HG03025 (cell line): Measurements from ENCODE around the gene TAF11L6.
"Not testable (repeated sequence)": the region's sequence is repeated elsewhere in the genome, so short reads cannot be mapped to it uniquely, and the experiment has no call there.

Experiments
- ATAC-seq: cut with Tn5 transposase; IDR thresholded peaks from one replicate; pipeline ENCODE4 v1.9.1; 2021; ENCODE audit warnings: mild to moderate bottlenecking, moderate library complexity; ENCODE audit not compliant: unreplicated experiment, low FRiP score

The TAF11L6 gene

DNA sequence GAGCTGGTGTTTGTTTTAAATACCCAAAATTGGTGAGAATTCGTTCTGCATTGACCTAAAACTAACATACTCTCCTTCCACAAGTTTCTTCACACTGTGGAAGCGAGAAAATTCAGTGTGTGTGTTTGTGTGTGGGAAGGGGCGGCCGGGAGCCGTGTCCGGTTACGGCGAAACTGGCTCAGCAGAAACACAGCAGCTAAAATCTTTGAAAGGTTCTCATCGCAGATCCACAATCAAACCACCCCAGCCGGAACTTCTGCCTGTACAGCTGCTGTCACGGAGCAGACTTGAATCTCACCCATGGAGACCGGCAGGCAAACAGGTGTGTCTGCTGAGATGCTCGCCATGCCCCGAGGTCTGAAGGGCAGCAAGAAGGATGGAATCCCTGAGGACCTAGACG, at the start of gene TAF11L6:
TSS of gene TAF11L6 (plus strand) at position 301 of the 400 bp plus-strand sequence.
- ATAC-seq, result not testable (repeated sequence)

GRCh38 chr5:17481378-17481777, 47.1 kb upstream of the TAF11L6 start:
- ATAC-seq, result no peak

DNA sequence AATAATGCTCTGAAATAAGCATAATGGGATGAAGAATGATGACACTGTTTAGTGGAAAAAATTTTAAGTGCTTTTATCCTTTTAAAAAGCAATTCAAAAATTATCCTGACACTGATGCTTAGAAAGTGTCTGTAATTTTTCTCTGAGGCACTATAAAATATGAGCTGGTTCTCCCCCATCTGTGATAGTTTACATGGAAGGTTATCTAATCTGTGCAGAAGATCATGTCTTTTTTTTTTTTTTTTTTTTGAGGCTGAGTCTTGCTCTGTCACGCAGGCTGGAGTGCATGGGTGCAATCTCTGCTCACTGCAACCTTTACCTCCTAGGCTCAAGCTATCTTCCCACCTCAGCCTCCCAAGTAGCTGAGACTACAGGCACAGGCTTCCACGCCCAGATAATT, 45.7 kb upstream of the TAF11L6 start:
- ATAC-seq, result no peak

DNA sequence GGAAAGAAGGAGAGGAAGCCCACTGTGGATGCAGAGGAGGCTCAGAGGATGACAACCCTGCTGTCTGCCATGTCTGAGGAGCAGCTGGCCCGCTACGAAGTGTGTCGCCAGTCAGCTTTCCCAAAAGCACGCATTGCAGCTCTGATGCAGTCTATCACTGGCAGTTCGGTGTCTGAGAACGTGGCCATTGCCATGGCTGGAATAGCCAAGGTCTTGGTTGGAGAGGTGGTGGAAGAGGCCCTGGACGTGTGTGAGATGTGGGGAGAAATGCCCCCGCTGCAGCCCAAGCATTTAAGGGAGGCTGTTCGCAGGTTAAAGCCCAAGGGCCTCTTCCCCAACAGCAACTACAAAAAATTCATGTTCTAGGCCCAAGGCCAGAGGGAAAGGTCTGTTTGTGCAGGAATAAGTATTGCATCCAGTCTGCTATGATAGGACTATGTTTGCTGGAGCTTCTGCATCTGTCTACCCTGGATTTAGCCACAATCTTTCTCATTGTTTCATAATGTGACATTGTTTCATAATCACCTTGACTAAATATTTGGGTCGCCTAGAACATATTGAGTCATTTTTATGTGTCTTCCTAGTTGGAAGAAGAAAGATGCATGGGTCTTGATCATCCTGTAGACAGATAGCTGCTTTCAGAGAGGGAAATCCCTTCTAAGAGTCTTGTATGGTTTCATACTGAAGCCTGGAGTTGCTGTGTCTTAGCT, 41.9 kb upstream of the TAF11L6 start:
- ATAC-seq, result not testable (repeated sequence)

DNA sequence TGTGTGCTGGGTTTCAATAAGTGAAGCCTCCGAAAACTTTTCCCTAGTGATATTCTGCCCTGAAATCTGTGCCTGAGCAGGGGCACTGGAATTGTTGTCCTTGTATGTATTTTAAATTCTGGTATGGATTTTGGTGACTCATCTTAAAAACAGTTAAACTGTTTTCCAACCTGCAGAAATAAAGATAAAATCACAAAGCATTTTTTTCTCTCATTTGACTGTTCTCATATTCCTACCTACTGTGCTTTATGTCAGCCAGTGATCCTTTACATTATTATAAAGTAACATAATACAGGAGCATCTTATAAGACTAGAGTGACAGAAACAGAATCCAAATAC, 41.3 kb upstream of the TAF11L6 start:
- ATAC-seq, result no peak

- not testable (repeated sequence) for ATAC-seq
Observed at GRCh38 chr5:17491257-17491656, 37.2 kb upstream of the TAF11L6 start.

GRCh38 chr5:17492770-17493169, 35.7 kb upstream of the TAF11L6 start:
- no peak for ATAC-seq

GRCh38 chr5:17497446-17497845, 31.0 kb upstream of the TAF11L6 start:
- no peak for ATAC-seq

DNA sequence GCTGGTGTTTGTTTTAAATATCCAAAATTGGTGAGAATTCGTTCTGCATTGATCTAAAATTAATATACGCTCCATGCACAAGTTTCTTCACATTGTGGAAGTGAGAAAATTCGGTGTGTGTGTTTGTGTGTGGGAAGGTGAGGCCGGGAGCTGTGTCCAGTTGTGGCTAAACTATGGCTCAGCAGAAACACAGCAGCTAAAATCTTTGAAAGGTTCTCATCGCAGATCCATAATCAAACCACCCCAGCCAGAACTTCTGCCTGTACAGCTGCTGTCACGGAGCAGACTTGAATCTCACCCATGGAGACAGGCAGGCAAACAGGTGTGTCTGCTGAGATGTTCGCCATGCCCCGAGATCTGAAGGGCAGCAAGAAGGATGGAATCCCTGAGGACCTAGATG, 30.5 kb upstream of the TAF11L6 start, which contains the start of gene TAF11L2:
TSS of gene TAF11L2 (plus strand) at position 301 of the 400 bp plus-strand sequence.
- not testable (repeated sequence) for ATAC-seq

- no peak for ATAC-seq
Observed at GRCh38 chr5:17511775-17512325, 16.6 kb upstream of the TAF11L6 start.

DNA sequence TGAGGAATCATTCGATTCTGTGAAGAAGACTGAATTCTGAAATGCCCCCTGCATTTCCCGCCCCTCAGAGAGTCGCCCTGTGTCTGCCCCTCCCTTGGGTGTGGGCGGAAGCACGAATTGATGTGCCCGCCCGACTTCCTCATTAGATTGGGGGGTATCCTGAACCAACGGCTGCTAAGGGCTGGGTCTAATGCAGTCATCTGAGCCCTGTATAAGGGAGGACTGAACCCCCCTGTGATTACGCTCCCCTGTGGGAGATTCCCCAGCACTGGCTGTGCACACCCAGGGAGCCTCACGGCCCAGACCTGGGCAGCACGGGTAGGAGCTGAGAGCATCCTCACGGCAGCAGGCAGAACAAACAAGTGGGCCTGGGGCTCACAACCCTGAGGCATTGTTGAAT, 10.9 kb upstream of the TAF11L6 start:
- not testable (repeated sequence) for ATAC-seq

GRCh38 chr5:17518067-17518466, 10.4 kb upstream of the TAF11L6 start, which contains the start of gene TAF11L3:
Gene TAF11L3 (plus strand): TSS chr5:17518367.
- not testable (repeated sequence) for ATAC-seq

DNA sequence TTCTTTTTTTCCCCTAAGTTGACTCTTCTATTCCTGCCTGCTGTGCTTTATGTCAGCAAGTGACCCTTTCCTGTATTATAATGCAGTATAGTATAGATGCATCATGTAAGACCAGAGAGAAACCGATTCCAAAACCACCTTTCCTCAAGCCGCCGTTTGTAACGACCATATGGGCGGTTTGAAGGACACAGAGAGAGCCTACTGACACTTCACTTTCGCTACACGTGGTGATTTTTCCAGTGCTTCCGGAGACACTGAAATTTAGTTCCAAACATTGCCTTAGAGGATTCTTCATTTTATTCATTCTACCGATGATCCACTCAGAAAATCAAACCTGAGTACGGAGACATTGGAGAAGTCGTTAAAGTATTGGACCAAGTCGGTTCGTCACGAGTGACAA, 9.0 kb upstream of the TAF11L6 start:
- not testable (repeated sequence) for ATAC-seq

GRCh38 chr5:17521501-17521900, 7.0 kb upstream of the TAF11L6 start, which contains the start of gene TAF11L4:
Gene TAF11L4 (plus strand): TSS chr5:17521801.
- ATAC-seq, result not testable (repeated sequence)

DNA sequence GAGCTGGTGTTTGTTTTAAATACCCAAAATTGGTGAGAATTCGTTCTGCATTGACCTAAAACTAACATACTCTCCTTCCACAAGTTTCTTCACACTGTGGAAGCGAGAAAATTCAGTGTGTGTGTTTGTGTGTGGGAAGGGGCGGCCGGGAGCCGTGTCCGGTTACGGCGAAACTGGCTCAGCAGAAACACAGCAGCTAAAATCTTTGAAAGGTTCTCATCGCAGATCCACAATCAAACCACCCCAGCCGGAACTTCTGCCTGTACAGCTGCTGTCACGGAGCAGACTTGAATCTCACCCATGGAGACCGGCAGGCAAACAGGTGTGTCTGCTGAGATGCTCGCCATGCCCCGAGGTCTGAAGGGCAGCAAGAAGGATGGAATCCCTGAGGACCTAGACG, 3.5 kb upstream of the TAF11L6 start, which contains the start of gene TAF11L5:
TSS of gene TAF11L5 (plus strand) at position 301 of the 400 bp plus-strand sequence.
- ATAC-seq, result not testable (repeated sequence)

GRCh38 chr5:17526504-17526903, 2.0 kb upstream of the TAF11L6 start:
- not testable (repeated sequence) for ATAC-seq
